Stimulated activated CD8-positive, alpha-beta memory T cell treated with anti-CD3 and anti-CD28 coated beads, Interleukin-12 subunit alpha, Interleukin-12 subunit beta, amount 100 ng/mL, for 1 hour (primary cell): ENCODE measurements around the gene SPESP1.

Source experiments
- DNase-seq: peaks from one replicate; pipeline ENCODE4 v3.0.0-alpha.2; 2020; ENCODE audit warnings: low read depth

The SPESP1 gene

DNA sequence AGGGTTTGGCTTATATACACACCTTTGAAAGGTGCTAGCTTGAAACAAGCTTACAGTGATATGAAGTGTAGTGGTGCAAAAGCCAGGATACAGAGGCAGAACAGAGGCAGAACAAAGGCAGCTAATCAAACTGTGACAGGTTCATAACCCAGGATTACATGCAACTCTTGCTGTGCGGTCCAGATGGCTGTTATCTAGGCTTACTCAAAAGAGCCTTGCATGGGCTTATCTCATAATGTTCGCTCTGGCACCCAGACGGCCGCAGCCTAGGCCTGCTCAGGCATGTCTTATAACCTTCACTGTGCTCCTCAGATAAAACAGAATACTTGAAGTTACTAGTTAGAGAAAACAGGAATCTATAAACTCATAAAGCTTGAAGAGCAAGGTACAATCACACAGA is 61.4 kb downstream of the SPESP1 start:
- no peak for DNase-seq

DNA sequence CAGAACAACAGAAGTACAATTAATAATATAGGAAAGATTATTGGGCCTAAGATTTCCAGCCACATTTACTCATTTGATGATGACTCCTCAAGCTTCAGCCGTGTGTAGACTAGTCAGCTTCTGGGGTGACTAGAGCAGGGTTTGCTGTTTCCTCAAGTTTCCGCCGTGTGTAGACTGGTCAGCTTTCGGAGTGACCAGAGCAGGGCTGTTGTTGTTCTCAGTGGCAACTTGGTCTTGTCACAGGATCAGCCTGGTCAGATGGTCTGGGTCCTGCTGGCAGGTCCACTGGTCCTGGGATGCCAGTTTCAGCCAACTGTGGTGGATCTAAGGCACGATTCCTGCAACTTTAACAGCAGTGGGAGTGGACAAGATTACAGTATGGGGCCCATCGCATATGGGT is 62.4 kb downstream of the SPESP1 start:
- DNase-seq = no peak

DNA sequence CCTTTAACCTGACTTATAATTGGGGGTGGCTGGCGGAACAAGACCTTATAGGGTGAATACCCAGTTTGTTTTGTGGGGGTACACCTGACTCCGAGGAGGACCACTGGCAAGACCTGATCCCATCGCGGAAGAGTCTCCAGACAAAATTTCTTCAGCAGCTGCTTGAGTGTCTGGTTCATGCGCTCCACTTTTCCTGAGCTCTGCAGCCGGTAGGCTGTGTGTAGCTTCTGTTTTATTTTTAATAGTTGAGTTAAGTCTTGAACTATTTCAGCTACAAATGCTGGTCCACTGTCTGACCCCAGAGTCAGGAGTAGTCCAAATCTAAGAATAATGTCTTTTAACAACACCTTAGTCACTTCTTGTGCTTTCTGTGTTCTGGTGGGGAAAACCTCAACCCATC is 63.0 kb downstream of the SPESP1 start:
- no peak for DNase-seq

DNA sequence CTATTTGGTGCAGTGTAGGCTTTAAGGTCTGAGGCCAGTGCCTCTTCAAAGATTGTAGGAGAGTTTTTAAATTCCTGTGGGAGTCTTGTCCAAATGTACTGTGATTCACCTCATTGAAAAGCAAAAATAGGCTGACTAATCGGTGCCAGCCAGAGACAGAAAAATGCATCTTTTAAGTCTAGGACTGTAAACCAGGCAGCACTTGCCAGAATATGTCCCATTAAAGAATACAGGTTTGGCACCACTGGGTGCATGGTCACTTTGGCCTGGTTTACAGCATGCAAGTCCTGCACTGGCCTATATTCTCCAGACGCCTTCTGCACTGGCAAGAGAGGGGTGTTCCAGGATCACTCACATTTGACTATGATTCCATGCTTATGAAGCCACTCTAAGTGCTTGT is 63.8 kb downstream of the SPESP1 start:
- DNase-seq = no peak

DNA sequence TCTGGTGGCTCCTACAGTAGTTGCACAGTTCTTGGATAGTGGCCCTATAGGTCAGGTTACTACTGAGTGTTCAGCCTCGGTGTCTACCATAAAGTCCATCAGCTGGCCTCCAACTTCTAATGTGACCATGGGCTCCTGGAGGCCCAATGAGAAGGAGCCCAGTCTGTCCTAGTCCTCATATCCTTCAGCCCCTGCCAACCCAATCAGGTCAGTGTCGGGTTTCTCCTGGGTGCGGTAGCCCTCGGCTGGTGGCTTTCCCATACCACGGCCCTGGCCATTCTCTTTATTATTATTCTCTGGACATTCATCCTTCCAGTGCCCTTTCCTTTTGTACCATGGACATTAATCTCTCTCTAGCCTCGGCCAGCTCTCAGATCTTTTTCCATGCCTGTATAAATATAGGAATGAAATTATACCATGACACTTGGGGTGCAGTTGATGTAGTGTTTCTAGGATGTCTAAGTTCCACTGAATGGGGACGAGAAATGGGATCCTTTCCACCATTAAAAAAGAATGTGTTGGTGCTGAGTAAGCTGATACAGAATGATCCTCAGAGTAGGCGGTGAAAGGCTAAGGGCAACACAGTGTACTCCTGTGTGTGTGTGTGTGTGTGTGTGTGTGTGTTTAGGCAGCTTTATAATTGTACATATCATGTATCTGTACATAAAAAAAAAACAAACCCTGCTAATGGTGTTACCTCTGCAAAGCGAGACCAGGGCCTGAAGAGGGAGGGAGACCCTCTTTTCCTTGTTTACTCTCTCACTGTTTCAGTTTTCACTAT is 64.8 kb downstream of the SPESP1 start:
- no peak for DNase-seq
